LNCaP clone FGC (cell line): ENCODE measurements around the gene L3MBTL3.
A peak's percentile ranks its signal among the peaks of the same experiment; 100 is the strongest.

Experiments
- DNase-seq: peaks from one replicate; pipeline ENCODE4 v3.0.0-alpha.2; 2011; ENCODE audit warnings: low read depth
- H3K4me3 ChIP-seq: 2 replicates; pipeline ENCODE4 v1.5.1; 2011; ENCODE audit warnings: mild to moderate bottlenecking, low read depth, low read length, control low read depth
- TF ChIP-seq, protein P1 (sequence below): IDR thresholded peaks from 2 replicates; pipeline ENCODE4 v1.5.1; 2012; ENCODE audit warnings: mild to moderate bottlenecking; ENCODE audit not compliant: control insufficient read depth, insufficient read depth; ENCODE audit errors: extremely low read depth

Gene L3MBTL3

DNA sequence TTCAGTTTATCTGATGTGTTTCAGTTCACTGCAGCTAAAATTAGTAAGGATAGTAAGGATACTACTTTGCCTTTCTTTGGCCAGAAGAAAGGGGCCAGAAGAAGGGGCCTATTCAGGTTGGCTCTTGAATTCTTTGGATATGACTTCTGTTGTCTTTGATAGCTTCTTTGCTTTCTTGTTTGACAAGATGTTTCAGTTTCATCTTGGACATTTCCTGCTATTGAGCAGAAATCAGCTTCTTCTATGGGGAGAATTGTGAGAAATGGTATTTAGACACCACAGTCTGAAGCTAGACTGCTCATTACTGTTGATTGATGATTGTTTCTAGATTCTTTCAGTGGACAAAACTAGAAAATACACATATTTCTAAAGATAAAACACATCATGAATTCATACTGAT lies 23.2 kb downstream of the L3MBTL3 start:
- no peak for DNase-seq
- no peak overlapping the region for H3K4me3 ChIP-seq
- TF ChIP-seq, protein P1, sequence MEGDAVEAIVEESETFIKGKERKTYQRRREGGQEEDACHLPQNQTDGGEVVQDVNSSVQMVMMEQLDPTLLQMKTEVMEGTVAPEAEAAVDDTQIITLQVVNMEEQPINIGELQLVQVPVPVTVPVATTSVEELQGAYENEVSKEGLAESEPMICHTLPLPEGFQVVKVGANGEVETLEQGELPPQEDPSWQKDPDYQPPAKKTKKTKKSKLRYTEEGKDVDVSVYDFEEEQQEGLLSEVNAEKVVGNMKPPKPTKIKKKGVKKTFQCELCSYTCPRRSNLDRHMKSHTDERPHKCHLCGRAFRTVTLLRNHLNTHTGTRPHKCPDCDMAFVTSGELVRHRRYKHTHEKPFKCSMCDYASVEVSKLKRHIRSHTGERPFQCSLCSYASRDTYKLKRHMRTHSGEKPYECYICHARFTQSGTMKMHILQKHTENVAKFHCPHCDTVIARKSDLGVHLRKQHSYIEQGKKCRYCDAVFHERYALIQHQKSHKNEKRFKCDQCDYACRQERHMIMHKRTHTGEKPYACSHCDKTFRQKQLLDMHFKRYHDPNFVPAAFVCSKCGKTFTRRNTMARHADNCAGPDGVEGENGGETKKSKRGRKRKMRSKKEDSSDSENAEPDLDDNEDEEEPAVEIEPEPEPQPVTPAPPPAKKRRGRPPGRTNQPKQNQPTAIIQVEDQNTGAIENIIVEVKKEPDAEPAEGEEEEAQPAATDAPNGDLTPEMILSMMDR, result no peak

DNA sequence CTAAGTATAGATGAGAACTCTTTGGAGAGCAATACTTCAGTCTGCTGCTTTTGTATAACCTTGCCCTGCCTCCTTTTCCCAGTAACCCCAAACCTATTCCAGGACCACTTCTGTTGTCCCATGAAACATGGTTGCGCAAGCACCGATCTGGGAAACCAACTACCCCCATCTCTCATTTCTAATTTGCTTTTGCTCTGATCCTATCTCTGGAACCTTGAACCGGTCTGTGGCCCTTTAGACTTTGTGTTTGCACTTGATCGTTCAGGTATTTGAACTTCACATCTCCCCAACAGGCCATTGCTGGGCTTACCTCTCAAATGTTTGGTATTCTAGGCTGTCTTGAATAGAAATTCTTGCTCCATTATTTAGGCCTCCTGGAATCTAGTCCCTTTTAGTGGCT lies 25.0 kb downstream of the L3MBTL3 start:
- TF ChIP-seq, protein P1, result no peak
- no peak for DNase-seq
- H3K4me3 ChIP-seq, result no peak overlapping the region

DNA sequence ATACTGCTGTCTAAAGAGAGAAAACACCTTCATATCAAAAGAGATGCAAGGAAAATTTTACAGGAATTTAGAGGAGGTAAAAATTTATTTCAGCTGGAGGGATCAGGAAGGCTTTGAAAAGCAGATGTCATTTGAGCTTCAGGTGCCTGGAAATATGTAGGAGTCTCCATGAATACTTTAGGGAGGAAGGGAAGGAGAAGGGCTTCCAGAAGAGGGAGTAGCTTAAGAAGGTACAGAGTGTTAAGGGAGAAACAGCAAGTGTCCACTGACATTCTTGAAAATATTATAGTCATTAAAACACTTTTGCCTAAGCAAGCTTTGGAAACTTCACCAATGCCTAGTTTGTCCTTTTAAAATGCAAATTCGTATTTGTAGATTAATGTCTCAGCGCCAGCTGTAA lies 27.2 kb downstream of the L3MBTL3 start:
- no peak for DNase-seq
- TF ChIP-seq, protein P1, result no peak
- H3K4me3 ChIP-seq, result no peak overlapping the region

DNA sequence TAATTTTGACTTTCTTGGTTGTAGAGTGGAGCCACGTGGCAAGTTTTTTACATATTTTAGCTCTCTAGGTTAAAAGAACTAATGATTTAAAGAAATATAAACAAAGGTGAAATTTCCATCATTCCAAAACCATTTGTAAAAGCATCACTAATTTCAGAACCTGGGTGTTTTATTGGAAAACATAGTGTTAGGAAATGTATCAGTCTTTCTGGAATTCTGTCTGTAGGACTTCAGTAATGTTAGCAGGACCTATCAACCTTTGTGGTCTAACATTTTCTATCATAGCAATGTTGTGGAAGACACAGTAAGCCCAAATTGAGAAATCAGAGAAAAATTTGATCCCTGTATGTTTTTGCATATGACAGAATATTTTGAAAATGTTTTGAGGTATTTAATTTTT lies 28.3 kb downstream of the L3MBTL3 start:
- H3K4me3 ChIP-seq, result no peak overlapping the region
- DNase-seq, result no peak
- TF ChIP-seq, protein P1, result no peak

DNA sequence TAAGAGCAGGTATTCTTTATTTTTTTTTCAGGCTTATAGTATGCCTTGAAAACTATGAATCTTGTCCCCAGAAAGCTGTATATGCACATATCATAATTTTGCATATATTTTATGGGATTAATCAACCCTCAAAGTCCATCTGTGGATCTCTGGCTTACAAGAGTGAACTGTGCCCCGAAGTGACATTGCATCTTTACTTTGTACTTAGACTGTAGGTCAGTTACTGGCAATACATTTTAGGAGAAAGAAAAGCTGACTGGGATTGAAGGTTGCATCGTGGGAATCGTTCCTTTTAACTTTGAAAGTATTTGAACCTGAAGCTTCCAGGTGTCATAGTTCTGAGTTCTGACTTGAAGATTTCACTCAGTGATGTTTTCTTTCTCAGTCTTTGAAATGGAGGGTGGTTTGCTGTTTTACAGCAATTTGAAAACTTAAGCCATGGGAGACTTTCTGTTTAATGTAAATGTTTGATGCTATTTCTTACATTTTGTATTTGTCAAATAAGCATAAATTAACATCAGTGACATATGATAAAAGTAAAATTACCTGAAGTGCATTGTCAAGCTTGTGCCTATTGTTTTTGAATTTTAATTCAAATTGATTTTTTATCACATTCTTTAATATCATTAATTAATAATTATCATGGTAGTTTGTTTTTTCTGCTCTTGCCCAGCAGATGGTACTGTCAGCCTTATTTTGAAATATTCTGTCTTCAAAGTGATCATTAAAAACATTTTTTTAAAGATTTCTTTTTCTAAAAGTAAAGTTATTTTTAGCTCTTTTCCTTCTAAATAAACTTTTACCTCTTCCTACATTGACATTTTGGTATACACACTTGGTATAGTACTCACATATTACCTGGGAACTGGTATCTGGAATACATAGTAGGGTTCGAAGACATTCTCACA lies 29.0 kb downstream of the L3MBTL3 start:
- DNase-seq, result no peak
- TF ChIP-seq, protein P1, result peak; percentile 45
- no peak overlapping the region for H3K4me3 ChIP-seq

DNA sequence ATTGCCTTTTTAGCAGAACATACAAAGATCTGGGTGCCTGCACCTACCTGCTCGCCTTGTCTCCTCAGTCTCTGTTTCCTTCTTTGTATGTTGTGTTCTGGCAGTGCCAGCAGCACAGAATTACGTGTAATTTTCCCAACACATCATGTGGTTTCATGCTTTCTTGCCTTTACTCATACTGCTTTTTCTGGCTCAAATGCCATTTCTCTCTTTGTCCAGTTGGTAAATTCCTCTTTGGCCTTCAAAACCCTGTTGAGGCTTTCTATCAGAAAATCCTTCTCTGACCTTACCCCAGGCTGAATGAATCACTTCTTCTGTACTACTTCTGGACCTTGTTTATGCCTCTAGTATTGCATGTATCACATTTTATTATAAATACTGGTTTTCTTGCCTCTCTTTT lies 31.8 kb downstream of the L3MBTL3 start:
- no peak for DNase-seq
- no peak overlapping the region for H3K4me3 ChIP-seq
- TF ChIP-seq, protein P1, result no peak

DNA sequence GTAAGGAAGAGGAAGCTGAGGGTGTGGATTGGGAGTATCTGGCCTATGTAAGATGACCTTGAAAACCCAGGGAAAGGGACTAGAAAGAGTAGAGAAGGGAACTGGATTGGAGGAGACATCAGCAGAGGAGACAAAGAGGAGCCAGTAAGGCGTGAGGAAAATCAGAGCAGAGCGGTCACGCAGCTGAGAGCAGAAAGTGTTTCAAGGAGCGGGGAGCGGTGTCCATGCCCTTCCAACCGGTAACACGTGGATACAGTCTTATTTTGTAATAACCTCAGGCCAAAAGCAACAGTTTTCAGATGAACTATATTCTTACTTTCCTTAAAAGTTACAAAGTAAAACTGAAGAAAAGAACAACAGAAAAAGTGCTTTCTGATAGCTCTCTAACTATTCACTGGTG lies 36.3 kb downstream of the L3MBTL3 start:
- no peak overlapping the region for H3K4me3 ChIP-seq
- DNase-seq, result no peak
- TF ChIP-seq, protein P1, result no peak
